Calu3 (cell line): ENCODE measurements around the gene MORF4L1. TPM values are rescaled to one million over a fixed set of nuclear protein-coding genes. Genes with fewer than 3 reads are reported as not detected.
"Not testable (repeated sequence)": the region's sequence is repeated elsewhere in the genome, so short reads cannot be mapped to it uniquely, and the experiment has no call there.

Experiments used
- BruUV-seq: library from RNA; stranded (reverse); fragments of 400-500 nt; replicated peaks from 2 replicates; lab custom pipeline; 2021; lab: Mats Ljungman, UMichigan
- CTCF ChIA-PET: fragments of 300-600 bp; sonication (Branson Sonifier 250); formaldehyde crosslinking; loops from one replicate; lab custom pipeline; 2022; ENCODE audit warnings: antibody characterized with exemption; lab: Charles Lee
- DNase-seq: peaks from one replicate; pipeline ENCODE4 v3.0.0; 2022
- H3K27ac Mint-ChIP-seq: one replicate; pipeline ENCODE4 v1.8.0; 2022; ENCODE audit warnings: mixed read lengths; ENCODE audit not compliant: unreplicated experiment
- H3K27me3 Mint-ChIP-seq: one replicate; pipeline ENCODE4 v1.8.0; 2022; ENCODE audit warnings: mixed read lengths; ENCODE audit not compliant: unreplicated experiment
- H3K36me3 Mint-ChIP-seq: one replicate; pipeline ENCODE4 v1.8.0; 2022; ENCODE audit warnings: mild to moderate bottlenecking, moderate library complexity, mixed read lengths; ENCODE audit not compliant: insufficient read depth, unreplicated experiment
- H3K4me1 Mint-ChIP-seq: one replicate; pipeline ENCODE4 v1.8.0; 2022; ENCODE audit warnings: mild to moderate bottlenecking, low read depth, mixed read lengths; ENCODE audit not compliant: unreplicated experiment
- H3K4me3 Mint-ChIP-seq: one replicate; pipeline ENCODE4 v1.8.0; 2022; ENCODE audit warnings: mild to moderate bottlenecking, low read depth, moderate library complexity, mixed read lengths; ENCODE audit not compliant: unreplicated experiment
- H3K9me3 Mint-ChIP-seq: one replicate; pipeline ENCODE4 v1.8.0; 2022; ENCODE audit warnings: low read depth, mixed read lengths; ENCODE audit not compliant: unreplicated experiment
- CTCF ChIP-seq: fragments of 200-600 bp; IDR thresholded peaks from one replicate; pipeline ENCODE4 v1.8.0; 2022; ENCODE audit warnings: antibody characterized with exemption; ENCODE audit not compliant: unreplicated experiment
- intact Hi-C: fragments of 100-400 bp; cut with micrococcal nuclease; formaldehyde crosslinking; loops from one replicate; pipeline ENCODE4 v1.10.0; 2022; ENCODE audit not compliant: unreplicated experiment
- total RNA-seq: library from RNA; stranded (reverse); gene quantifications from 2 replicates; pipeline ENCODE4 v1.2.3, GENCODE V29; 2022

The MORF4L1 gene
- total RNA-seq, 1 experiment from 2014 or later: 335 TPM

GRCh38 chr15:78838489-78838888 is 34.2 kb upstream of the MORF4L1 start:
- H3K9me3 Mint-ChIP-seq: no peaks in the 10 kb centered on the region
- CTCF ChIA-PET: no interaction called here
- intact Hi-C loops: no loop called here
- no TSS peak for BruUV-seq
- H3K4me1 Mint-ChIP-seq: no peaks in the 10 kb centered on the region
- no peak overlapping the region for H3K4me3 Mint-ChIP-seq
- peaks cover 74% of the 10 kb centered on the region for H3K27me3 Mint-ChIP-seq
- H3K27ac Mint-ChIP-seq: no peak overlapping the region
- DNase-seq: no peak
- H3K36me3 Mint-ChIP-seq: no peaks in the 10 kb centered on the region
- TF ChIP-seq CTCF: no peak

- CTCF ChIA-PET, H3K4me1 Mint-ChIP-seq, H3K4me3 Mint-ChIP-seq, H3K9me3 Mint-ChIP-seq, H3K36me3 Mint-ChIP-seq, DNase-seq, intact Hi-C loops, BruUV-seq, H3K27ac Mint-ChIP-seq: not testable (repeated sequence)
- H3K27me3 Mint-ChIP-seq: peaks cover 74% of the 10 kb centered on the region
Measured at GRCh38 chr15:78839151-78839550, 33.5 kb upstream of the MORF4L1 start.

- H3K27me3 Mint-ChIP-seq: peaks cover 85% of the 10 kb centered on the region
- no peak for TF ChIP-seq CTCF
- CTCF ChIA-PET: no interaction called here
- H3K4me3 Mint-ChIP-seq: no peak overlapping the region
- no peaks in the 10 kb centered on the region for H3K4me1 Mint-ChIP-seq
- BruUV-seq: no TSS peak
- no peak overlapping the region for H3K27ac Mint-ChIP-seq
- no peak for DNase-seq
- H3K9me3 Mint-ChIP-seq: no peaks in the 10 kb centered on the region
- H3K36me3 Mint-ChIP-seq: no peaks in the 10 kb centered on the region
- intact Hi-C loops: no loop called here
Measured at GRCh38 chr15:78840661-78841375, 31.9 kb upstream of the MORF4L1 start.

GRCh38 chr15:78841376-78841706 is 31.3 kb upstream of the MORF4L1 start:
- no peak for DNase-seq
- Mint-ChIP-seq H3K27me3 (peaks cover 82% of the 10 kb centered on the region), H3K27ac (no peak overlapping the region), H3K4me1 (no peaks in the 10 kb centered on the region), H3K4me3 (no peak overlapping the region), H3K36me3 (no peaks in the 10 kb centered on the region), H3K9me3 (no peaks in the 10 kb centered on the region)
- CTCF ChIA-PET: no interaction called here
- no TSS peak for BruUV-seq
- TF ChIP-seq CTCF: no peak
- intact Hi-C loops: no loop called here

- no TSS peak for BruUV-seq
- no peak for TF ChIP-seq CTCF
- CTCF ChIA-PET: no interaction called here
- no peak overlapping the region for H3K27ac Mint-ChIP-seq
- intact Hi-C loops: no loop called here
- no peak overlapping the region for H3K4me3 Mint-ChIP-seq
- H3K4me1 Mint-ChIP-seq: no peaks in the 10 kb centered on the region
- no peaks in the 10 kb centered on the region for H3K9me3 Mint-ChIP-seq
- no peaks in the 10 kb centered on the region for H3K36me3 Mint-ChIP-seq
- H3K27me3 Mint-ChIP-seq: peaks cover 78% of the 10 kb centered on the region
- DNase-seq: no peak
Measured at GRCh38 chr15:78841891-78842290, 30.8 kb upstream of the MORF4L1 start.
